ENCODE measurements around the gene ACAA1. TPM values are rescaled to one million over a fixed set of nuclear protein-coding genes. Genes with fewer than 3 reads are reported as not detected.

Gene ACAA1
- total RNA-seq, 1 donor from 2014 or later, result 120 TPM

DNA sequence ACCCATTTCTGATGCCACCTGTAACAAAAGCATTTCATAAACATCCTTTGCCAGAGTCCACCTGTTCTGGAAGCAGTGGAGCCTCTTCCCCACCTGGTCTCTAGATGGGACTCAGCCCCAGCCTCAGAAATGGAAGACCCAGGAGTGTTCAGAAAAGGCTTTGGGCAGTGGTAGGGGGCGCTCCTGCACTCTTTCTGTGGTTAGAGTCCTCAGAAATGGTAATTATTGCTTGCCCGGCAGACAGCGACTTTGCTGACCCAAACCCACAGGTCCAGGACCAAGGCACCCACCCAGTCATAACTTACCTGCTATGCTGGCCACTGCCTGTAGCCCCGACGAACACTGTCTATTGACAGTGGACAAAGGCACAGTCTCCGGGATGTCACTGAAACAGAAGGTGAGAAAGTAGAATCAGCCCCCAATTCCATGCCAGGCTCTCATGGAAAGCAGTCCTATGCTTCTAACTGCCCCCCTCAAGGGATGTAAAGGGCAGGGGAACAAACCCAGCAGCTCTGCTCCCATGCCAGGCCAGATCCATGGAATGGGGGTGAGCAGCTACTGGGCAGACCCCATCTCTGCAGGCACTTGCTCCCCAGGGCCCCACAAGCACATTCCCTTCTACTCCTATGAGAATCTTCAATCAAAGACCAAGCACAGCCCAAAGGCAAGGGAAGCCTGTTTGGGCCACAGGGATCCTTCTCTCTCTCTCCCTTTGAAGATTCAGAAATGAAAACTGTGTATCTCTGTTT lies 5.1 kb downstream of the ACAA1 start:
- intact Hi-C loops (cut with micrococcal nuclease), result no loop called here
- no peaks in the 10 kb centered on the region for H3K9me3 ChIP-seq (replicated peaks)
- H3K36me3 ChIP-seq, result peaks cover 87% of the 10 kb centered on the region
- no peaks in the 10 kb centered on the region for H3K27me3 ChIP-seq (ENCODE audit: low read depth)
- H3K4me3 ChIP-seq, result no peak overlapping the region
- TF ChIP-seq, protein P1, sequence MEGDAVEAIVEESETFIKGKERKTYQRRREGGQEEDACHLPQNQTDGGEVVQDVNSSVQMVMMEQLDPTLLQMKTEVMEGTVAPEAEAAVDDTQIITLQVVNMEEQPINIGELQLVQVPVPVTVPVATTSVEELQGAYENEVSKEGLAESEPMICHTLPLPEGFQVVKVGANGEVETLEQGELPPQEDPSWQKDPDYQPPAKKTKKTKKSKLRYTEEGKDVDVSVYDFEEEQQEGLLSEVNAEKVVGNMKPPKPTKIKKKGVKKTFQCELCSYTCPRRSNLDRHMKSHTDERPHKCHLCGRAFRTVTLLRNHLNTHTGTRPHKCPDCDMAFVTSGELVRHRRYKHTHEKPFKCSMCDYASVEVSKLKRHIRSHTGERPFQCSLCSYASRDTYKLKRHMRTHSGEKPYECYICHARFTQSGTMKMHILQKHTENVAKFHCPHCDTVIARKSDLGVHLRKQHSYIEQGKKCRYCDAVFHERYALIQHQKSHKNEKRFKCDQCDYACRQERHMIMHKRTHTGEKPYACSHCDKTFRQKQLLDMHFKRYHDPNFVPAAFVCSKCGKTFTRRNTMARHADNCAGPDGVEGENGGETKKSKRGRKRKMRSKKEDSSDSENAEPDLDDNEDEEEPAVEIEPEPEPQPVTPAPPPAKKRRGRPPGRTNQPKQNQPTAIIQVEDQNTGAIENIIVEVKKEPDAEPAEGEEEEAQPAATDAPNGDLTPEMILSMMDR (IDR thresholded peaks at IDR 0.05; ENCODE audit: borderline replicate concordance), result peak; percentile 27
- peak overlapping the region; percentile 68 for H3K27ac ChIP-seq (replicated peaks)
- no peak for DNase-seq
- H3K4me1 ChIP-seq, result peaks cover 98% of the 10 kb centered on the region

DNA sequence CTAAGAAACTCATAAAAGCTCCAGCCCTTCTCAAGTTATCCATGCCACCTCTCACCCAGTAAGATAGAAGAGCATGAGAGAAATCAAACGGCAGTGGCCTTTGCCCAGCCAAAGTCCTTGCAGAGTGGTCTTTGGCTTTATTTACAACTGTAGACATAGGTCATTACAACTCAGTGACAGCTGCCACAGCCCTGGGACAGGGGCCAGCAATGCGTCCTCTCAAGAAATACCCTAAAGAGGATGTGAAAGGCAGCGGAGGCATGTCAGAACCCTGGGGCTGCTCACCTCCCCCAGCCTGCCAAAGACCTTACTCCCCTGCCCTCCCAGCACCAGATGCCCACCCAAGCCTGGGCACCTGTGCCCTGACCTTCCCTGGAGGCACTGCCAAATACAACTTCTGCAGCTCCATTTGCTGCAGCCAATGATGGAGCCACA lies 6.3 kb downstream of the ACAA1 start:
- TF ChIP-seq, protein P1 (IDR thresholded peaks at IDR 0.05; ENCODE audit: borderline replicate concordance), result no peak
- Histone ChIP-seq H3K9me3 (replicated peaks) (no peaks in the 10 kb centered on the region), H3K36me3 (peaks cover 98% of the 10 kb centered on the region), H3K4me1 (peaks cover 87% of the 10 kb centered on the region), H3K27me3 (ENCODE audit: low read depth) (no peaks in the 10 kb centered on the region), H3K4me3 (no peak overlapping the region), H3K27ac (replicated peaks) (peak overlapping the region; percentile 68)
- no peak for DNase-seq
- intact Hi-C loops (cut with micrococcal nuclease), result no loop called here

DNA sequence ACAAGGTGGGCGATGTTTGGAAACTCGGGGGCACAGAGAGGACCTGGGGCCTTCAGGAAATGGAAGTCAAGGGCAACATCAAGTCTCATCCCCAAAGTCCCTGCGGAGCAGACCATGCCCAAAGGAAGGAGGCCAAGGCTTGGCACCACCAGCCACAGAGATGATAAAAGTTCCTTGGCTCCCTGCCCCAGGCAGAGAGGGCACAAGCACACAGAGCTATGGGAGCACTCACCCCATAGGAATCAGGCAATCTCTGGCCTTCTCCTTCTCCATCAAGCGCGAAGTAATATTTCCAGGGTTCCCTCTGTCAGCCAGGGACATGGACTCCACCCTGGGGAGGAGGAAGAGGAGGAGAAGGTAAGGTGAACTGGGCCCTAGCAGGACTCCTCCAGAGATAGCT lies 7.9 kb downstream of the ACAA1 start:
- Histone ChIP-seq H3K27me3 (ENCODE audit: low read depth) (no peaks in the 10 kb centered on the region), H3K36me3 (peaks cover 99% of the 10 kb centered on the region), H3K4me3 (no peak overlapping the region), H3K9me3 (replicated peaks) (no peaks in the 10 kb centered on the region), H3K4me1 (peaks cover 71% of the 10 kb centered on the region), H3K27ac (replicated peaks) (peak overlapping the region; percentile 68)
- TF ChIP-seq, protein P1 (IDR thresholded peaks at IDR 0.05; ENCODE audit: borderline replicate concordance), result no peak
- no peak for DNase-seq
- intact Hi-C loops (cut with micrococcal nuclease), result no loop called here

DNA sequence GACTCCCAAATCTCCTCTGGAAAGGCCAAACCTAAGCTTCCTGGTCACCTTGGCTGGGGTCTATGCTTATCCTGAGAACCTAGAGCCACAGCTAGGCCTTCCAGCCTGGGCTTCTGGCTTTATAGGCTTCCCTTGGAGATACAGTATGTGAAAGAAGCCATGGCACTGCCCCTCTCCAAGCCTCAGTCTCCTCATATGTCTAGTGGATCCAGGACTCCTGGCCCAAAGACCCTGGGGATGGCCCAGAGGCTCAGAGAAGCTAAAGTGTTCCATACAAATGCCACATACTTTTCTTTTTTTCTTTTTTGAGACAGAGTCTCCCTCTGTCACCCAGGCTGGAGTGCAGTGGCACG lies 8.6 kb downstream of the ACAA1 start:
- TF ChIP-seq, protein P1 (IDR thresholded peaks at IDR 0.05; ENCODE audit: borderline replicate concordance), result no peak
- H3K4me1 ChIP-seq, result peaks cover 63% of the 10 kb centered on the region
- no peaks in the 10 kb centered on the region for H3K9me3 ChIP-seq (replicated peaks)
- no peaks in the 10 kb centered on the region for H3K27me3 ChIP-seq (ENCODE audit: low read depth)
- DNase-seq, result no peak
- H3K4me3 ChIP-seq, result no peak overlapping the region
- peaks cover 100% of the 10 kb centered on the region for H3K36me3 ChIP-seq
- peak overlapping the region; percentile 68 for H3K27ac ChIP-seq (replicated peaks)
- intact Hi-C loops (cut with micrococcal nuclease), result no loop called here

DNA sequence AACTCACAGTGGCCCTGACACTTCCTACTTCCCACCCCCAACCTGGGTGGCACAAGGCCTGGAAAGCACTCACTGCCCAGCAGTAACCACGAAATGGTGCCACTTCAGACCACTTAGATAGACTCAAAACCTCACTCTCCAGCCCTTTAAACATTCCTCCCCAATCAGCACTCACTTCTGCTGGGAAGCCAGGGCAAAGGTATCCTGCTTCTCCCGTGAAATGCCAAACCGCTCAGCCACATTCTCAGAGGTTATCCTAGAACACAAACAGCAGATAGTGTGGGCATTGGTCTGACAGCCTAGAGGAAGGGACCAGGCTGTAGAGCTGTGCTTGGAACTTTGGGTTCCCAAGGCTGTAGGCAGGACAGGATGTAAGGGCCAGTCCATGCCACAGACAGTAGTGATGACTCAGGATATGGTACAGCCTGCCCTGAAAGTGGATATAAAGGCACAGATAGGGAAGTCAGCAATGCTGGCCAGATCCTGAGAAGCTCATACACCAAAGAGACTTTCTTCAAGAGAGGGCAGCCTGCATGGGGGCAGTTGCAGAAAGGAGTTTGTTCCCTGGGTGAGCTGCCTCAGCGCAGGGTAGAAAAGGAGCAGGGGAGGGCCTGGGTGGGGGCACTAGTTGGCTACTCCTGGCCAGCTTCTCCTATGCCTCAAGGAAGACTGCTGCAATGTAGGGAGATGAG lies 9.2 kb downstream of the ACAA1 start:
- Histone ChIP-seq H3K9me3 (replicated peaks) (no peaks in the 10 kb centered on the region), H3K4me1 (peaks cover 58% of the 10 kb centered on the region), H3K4me3 (no peak overlapping the region), H3K27ac (replicated peaks) (peak overlapping the region; percentile 68), H3K36me3 (peaks cover 100% of the 10 kb centered on the region), H3K27me3 (ENCODE audit: low read depth) (no peaks in the 10 kb centered on the region)
- TF ChIP-seq, protein P1 (IDR thresholded peaks at IDR 0.05; ENCODE audit: borderline replicate concordance), result no peak
- DNase-seq, result no peak
- intact Hi-C loops (cut with micrococcal nuclease), result no loop called here

Data from left ventricle myocardium inferior (tissue), 1 donor.